NCI-H2171 (cell line): ENCODE data around the gene TRIM33.
A peak's percentile ranks its signal among the peaks of the same experiment; 100 is the strongest.
"Not testable (repeated sequence)": the region's sequence is repeated elsewhere in the genome, so short reads cannot be mapped to it uniquely, and the experiment has no call there.

Experiments used
- DNase-seq: peaks from one replicate; lab custom pipeline; 2025; lab: John Stamatoyannopoulos, UW

TRIM33 gene

DNA sequence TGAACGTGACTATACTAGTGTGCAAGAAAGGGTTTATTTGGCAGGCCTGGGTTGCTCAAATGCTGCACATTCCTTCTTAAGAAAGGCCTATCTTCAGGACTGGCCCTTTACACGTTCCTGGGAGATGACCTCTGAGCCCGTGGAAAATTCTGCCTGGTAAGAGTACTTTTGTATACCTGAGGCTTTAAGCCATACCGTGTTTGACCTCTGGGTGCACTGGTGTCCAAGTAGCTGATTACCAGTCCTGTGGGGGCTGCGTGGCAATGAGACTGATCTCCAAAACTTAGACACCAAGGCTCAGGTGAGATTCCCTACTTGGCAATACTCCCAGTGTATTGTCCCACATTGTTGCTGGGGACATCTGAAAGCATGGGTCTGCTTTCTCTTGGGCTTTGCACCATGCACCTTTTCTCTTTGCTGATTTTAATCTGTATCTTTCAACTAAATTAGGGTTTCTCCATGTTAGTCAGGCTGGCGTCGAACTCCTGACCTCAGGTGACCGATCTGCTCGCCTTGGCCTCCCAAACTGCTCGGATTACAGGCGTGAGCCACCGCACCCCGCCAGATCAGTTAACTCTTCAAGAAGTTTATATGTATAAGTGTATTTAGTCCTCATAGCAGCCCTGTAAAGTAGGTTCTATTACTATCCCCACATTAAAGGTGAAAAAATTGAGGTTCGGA, 44.5 kb downstream of the TRIM33 start:
- DNase-seq: no peak

DNA sequence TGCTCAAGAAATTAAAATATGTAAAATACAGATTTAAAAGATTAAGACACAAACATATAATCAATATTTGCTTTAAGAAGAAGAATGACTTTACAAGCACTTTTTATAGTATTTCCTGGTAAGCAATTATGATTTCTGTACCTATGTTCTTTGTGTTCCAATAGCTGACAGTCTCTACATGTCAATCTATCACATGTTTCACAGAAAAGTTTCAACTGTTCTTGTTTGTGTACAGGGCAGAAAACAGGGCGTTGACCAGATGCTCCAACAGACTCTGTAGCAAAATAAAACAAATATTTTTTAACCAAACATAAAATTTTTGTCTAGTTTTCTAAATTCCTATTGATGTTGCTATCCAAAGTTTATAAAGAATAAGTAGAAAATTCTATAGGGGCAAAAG, 48.0 kb downstream of the TRIM33 start:
- DNase-seq: no peak

DNA sequence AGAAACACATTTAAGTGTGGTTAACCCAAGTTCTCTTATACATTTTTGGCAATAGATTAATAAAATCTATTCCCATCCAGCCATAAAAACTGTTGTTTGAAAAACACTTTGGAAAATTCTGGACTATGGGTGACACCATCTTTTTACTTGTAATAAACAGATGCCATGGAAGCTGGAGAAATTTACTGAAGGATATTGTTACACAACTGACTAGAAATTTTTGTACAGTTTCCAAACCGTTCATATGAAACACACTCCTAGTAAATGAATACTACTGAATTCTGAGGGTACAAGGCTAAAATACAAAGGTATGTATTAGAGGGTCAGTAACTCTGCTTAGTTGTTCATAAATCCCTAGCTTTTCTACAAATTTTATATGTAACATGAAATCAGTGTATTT, 48.7 kb downstream of the TRIM33 start:
- no peak for DNase-seq

DNA sequence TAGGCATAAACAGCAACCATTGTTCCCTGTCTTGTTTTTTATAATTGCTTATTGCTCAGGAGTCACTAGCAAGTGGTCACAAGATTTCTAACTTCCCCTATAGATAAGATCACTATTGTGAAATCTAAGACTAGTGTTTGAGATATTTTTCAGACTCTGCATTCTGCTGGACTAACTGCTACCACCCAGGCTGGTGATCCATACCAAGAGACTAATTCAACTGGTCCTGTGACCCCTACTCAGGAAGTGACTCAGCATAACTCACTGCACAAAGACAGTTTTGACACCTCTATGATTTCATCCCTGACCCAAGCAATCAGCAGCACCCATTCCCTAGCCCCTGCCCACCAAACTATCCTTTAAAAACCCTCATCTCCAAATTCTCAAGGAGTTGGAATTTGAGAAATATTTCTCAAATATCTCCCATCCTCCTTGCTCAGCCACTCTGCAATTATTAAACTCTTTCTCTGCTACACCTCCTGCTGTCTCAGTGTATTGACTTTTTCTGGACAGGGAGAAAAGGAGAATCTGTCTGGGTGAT, 52.7 kb downstream of the TRIM33 start:
- no peak for DNase-seq

GRCh38 chr1:114457675-114458236, 53.2 kb downstream of the TRIM33 start:
- DNase-seq: no peak

DNA sequence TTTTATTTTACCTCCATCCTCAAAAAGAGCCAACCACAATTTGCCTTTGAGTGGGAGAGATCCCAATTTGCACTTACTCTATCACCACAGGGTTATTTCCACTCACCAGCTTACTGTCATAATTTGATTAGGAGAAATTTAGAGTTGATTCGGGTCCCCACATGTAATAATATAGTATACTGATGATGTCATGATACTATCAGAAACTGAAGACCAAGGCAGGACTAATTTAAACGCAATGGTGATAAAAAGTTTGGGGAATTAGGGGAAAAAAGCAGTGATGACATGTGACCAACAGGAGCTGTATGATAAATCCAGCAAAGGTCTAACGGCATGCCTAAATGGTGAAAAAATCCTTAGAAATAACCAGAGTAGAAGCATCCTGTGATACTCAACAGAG, 54.4 kb downstream of the TRIM33 start:
- no peak for DNase-seq

DNA sequence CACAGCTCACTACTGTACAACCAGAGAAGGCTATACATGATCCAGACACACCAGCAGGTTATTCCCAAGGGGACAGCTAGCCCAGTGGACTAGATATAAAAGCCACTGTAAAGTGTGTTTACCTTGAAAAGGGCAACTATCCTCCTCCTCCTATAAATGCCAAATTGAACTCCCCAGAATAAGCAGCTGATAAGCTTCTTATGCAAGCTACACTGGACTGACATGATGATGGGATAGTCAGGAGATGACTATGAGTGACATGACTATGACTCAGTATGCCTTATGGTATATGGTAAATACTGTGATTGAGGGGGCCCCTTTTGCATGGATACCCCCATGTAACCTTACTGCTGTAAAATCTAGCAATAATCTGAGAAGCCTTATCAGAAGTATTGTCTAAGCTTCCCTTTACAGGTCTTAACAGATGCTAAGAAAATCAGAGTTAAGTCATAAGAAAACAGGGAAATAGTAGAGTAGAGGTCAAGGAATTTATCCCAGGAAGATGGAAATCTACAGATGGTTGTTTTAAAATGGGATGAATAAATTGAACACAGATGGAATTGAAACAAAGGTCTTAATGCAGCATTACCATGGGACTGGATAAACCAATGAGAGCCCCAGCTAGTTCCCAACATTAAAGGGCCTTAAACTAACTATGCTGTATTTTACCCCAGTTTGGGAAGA, 55.8 kb downstream of the TRIM33 start:
- DNase-seq: no peak

- no peak for DNase-seq
These were observed 56.5 kb downstream of the TRIM33 start for GRCh38 chr1:114454539-114454938.

DNA sequence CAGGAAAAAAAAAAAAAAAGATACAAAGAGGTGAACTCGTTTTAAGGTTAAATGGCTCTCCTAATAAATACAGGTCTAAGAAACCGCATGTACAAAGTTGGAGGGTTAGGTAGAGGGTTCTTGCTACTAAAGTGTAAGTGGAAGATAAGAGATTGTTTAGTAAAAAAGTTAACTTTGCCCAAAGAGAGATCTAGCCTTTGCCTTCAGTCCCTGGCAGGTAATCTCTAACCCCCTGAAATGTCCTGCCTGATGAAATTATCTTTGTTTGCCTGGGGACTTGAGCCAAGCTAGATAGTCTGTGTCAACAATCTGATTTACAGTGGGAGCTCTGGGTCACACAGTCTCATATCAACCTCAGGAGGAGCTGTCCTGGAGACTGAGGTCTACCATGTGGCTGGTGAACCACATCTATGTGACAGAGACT, 57.6 kb downstream of the TRIM33 start:
- DNase-seq: no peak

DNA sequence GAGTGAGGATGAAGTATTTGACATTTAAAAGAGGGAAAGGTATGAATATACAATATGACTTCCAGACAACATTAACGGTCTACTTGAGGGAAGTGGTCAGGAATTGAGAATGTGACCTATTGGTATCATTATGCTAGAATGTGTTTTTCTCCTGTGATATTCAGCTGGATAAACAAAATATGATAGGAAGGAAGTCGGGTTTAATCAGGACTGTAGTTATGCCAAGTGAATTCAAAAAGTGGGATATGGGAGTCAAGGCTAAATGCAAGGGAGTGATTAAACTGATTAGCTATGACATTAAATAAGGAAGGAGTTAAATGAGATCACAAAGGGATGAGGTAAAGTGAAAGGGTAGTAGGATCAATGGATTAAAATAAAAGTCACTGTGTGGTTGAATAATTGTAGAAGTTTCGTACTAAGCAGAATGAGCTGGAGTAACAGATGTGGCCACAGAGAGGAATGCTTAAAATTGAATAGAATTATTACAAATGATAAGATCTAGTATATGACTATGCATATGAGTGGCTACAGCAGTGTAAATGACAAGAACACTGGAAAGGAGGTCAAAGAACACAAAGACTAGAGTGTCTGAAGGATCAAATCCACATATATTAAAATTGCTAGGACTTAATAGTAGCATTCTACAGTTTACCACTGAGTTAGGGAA, 62.5 kb downstream of the TRIM33 start:
- no peak for DNase-seq

GRCh38 chr1:114446198-114446597, 64.8 kb downstream of the TRIM33 start:
- DNase-seq: no peak

- not testable (repeated sequence) for DNase-seq
These were observed 67.8 kb downstream of the TRIM33 start for GRCh38 chr1:114443226-114443625.

GRCh38 chr1:114441332-114441731, 69.7 kb downstream of the TRIM33 start:
- no peak for DNase-seq

GRCh38 chr1:114439369-114439768, 71.6 kb downstream of the TRIM33 start:
- DNase-seq: no peak

GRCh38 chr1:114437812-114438211, 73.2 kb downstream of the TRIM33 start:
- DNase-seq: no peak

- no peak for DNase-seq
These were observed 74.2 kb downstream of the TRIM33 start for GRCh38 chr1:114436799-114437198.

DNA sequence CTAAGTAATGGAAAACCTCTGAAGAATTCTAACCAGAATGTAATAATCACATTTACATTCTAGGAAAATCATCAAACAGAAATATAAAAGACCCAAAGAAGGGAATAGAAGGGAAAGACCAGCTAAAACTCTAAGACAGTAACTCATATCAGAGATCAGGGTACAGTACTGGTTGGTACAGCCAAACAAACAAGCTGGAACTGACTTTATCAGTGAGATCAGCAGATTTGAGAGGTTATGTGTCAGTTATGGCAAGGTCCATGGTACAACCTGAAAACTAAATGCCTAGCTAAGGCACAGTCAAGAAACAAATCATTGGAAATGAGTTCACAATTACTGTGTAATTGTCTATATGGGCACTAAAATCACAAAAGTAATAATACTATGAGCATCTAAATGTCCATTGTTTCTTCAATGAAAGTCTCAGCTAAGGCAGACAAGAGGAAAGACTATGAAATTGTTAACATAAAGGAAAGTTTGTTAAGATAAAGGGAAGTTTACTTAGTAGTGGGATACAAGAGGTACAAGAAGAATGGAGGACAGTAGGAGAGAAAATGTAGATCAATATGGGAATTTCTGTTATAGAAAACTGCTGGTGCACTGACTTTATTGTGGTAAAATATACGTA, 75.8 kb downstream of the TRIM33 start:
- DNase-seq: no peak

GRCh38 chr1:114431026-114431425, 80.0 kb downstream of the TRIM33 start:
- no peak for DNase-seq

DNA sequence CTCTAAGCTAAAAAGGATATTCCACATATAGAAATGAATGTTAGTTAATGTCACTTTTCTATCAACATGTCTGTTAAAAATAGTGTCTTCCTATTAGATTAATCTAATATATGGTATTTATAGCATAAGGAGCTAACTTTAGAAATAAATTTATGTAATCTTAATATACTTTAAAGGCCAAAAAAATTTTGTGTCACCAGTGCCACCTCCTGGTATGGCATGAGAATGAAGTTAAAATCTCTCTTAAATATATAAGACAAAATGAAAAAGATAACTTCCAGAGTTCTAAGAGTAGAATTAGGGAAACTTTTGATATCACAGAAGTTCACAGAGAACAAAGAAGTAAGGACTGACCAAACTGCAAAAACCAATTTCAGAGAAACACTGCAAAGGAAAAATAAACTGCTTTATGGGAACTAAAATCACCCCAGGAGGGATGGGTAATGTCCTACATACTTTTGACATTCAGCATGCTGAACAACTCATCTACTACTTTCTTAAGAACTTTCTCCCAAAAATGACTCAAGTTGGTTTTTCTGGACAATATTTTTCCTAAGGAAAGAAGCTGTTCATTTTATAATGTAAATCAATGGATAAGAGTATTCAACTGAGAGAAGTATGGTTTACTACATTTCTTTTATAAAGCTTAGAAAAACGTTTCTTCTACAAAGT, 82.8 kb downstream of the TRIM33 start:
- peak; percentile 15 for DNase-seq

- no peak for DNase-seq
These were observed 83.4 kb downstream of the TRIM33 start for GRCh38 chr1:114427612-114428011.

- DNase-seq: no peak
These were observed 87.5 kb downstream of the TRIM33 start for GRCh38 chr1:114423455-114423854.

GRCh38 chr1:114418948-114419347, 92.1 kb downstream of the TRIM33 start:
- DNase-seq: not testable (repeated sequence)
